ENCODE measurements around the gene TMC1. TPM values are rescaled to one million over a fixed set of nuclear protein-coding genes. Genes with fewer than 3 reads are reported as not detected.
A peak's percentile ranks its signal among the peaks of the same experiment; 100 is the strongest.

The TMC1 gene
- total RNA-seq, 2 donors from 2014 or later: 0.69 to 1.00 TPM

DNA sequence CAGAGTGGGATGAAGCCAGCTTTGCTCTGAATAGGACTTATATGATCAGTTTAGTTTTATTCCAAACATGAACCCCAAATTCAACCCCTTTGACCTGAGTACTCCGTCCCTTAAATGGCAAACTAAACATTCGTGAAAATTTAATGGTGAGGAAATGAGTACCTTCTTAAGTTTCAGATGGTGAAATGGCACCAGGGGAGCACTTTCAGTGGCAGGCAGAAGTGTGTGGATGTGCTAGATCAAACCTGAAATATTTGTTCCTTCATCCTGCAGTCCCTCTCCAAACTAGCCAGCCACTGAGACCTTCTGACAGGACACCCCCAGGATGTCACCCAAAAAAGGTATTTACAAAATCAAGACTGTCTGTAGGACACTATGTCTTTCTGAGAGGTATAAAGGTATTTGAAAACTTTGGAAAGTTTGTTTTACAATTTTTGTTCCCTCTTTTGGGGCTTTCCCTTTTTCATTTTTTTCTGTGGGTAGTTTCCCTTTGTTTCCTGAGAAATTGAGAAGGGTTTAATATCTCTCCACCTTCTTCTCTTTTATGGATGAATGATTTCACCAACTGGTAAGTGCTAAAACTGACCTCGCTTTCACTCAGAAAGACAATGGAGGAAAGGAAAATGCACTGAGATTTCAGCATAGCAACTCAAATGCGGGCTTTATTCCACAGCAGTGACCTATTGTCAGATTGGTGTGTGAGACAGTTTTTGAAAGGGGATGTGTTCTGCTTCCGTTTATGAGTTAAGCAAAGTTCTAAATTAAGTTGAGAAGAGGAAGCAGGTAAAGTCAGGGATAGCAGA is 127.1 kb downstream of the TMC1 start:
- intact Hi-C loops (cut with DNase I): no loop called here
- DNase-seq (ENCODE audit: low spot score): no peak

GRCh38 chr9:72649127-72649442 is 127.7 kb downstream of the TMC1 start:
- DNase-seq (ENCODE audit: low spot score): no peak
- intact Hi-C loops (cut with DNase I): no loop called here

GRCh38 chr9:72650206-72650605 is 128.8 kb downstream of the TMC1 start:
- no peak for DNase-seq (ENCODE audit: low spot score)
- intact Hi-C loops (cut with DNase I): no loop called here

GRCh38 chr9:72656021-72656420 is 134.6 kb downstream of the TMC1 start:
- intact Hi-C loops (cut with DNase I): no loop called here
- DNase-seq (ENCODE audit: low spot score): no peak

- intact Hi-C loops (cut with DNase I): no loop called here
Observed at GRCh38 chr9:72657023-72657422, 135.6 kb downstream of the TMC1 start.

GRCh38 chr9:72658703-72659102 is 137.3 kb downstream of the TMC1 start:
- DNase-seq (ENCODE audit: low spot score): no peak
- intact Hi-C loops (cut with DNase I): no loop called here

More at GRCh38 chr9:72657023-72657422, 135.6 kb downstream of the TMC1 start:
- DNase-seq (ENCODE audit: low spot score): no peak

- no peak for DNase-seq (ENCODE audit: low spot score)
- intact Hi-C loops (cut with DNase I): no loop called here
Observed at GRCh38 chr9:72661401-72662135, 140.2 kb downstream of the TMC1 start.

- intact Hi-C loops (cut with DNase I): no loop called here
- DNase-seq (ENCODE audit: low spot score): no peak
Observed at GRCh38 chr9:72665421-72665820, 144.0 kb downstream of the TMC1 start.

DNA sequence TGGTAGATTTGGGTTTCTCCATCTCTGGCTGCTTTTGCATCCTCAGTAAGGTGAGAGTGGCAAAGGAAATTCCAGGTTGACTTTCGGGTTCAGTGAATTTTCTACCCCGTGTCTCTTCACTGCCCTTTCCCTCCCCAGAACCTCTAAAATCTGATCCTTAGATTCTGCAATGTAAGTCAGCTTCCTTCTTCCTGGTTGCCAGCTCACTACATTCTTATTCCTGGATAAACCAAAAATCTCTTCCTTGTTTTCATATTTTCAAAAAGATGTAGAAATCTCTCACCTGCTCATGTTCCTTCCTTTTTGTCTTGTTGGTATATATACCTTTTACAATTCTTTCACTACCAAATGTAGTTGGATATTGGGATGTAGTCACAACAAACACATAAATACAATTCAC is 145.8 kb downstream of the TMC1 start:
- intact Hi-C loops (cut with DNase I): no loop called here
- DNase-seq (ENCODE audit: low spot score): no peak

GRCh38 chr9:72674961-72675360 is 153.6 kb downstream of the TMC1 start:
- intact Hi-C loops (cut with DNase I): no loop called here
- DNase-seq (ENCODE audit: low spot score): no peak

DNA sequence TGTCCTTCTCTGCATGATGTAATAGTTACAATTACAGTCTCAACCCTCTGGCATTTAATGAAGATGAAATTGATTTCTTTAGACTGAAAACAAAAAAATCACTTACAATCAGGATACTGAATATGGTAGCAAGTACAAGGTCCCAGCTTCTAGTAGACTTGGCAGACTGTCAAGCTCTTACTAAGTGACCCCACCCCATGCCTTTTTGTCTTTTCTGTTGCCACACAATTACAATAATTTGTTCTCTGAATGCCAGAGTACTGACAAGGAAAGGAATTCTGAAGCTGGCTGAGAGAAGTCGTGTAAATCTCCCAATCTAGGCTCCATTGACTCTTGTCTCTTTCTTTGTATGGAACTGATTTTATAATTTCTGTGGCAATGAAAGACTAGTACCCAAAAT is 154.2 kb downstream of the TMC1 start:
- intact Hi-C loops (cut with DNase I): no loop called here
- DNase-seq (ENCODE audit: low spot score): no peak

GRCh38 chr9:72680593-72681282 is 159.3 kb downstream of the TMC1 start:
- intact Hi-C loops (cut with DNase I): no loop called here
- no peak for DNase-seq (ENCODE audit: low spot score)

DNA sequence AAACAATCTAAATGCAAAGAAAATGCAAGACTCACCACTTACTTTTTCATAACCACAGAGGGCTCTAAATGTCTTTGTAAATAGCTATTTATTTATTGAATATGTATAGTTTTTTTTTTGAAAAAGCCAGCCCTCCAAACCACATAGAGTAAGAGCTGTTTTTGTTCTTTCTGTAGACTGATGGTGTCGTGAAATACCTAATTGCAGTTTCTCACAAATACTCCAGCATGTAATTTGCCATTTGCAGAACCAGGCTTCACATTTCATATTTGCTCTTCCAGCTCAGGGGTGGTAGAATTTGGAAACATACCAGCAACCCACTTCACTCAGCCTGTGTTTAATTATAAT is 159.8 kb downstream of the TMC1 start:
- intact Hi-C loops (cut with DNase I): no loop called here
- DNase-seq (ENCODE audit: low spot score): no peak

GRCh38 chr9:72684615-72685014 is 163.2 kb downstream of the TMC1 start:
- intact Hi-C loops (cut with DNase I): no loop called here

DNA sequence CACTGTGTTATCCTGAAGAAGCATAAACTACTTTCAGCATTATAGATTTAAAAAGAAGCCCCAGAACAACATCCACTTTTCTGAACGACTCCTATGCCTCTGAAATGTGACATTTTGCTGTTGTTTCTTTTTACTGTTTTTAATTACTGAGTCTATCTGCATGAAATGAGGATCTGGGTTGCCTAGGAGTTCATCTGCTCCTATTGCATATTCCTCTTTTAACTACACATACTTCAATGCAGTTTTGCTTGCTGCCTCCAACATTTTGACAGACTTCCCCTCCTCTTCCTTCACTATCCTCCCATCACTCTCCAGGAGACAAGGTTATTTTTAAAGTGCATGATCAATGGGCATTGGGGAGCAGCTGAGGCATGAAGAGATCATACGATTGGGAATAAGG is 164.5 kb downstream of the TMC1 start:
- intact Hi-C loops (cut with DNase I): no loop called here
- no peak for DNase-seq (ENCODE audit: low spot score)

More at GRCh38 chr9:72684615-72685014, 163.2 kb downstream of the TMC1 start:
- DNase-seq (ENCODE audit: low spot score): no peak

DNA sequence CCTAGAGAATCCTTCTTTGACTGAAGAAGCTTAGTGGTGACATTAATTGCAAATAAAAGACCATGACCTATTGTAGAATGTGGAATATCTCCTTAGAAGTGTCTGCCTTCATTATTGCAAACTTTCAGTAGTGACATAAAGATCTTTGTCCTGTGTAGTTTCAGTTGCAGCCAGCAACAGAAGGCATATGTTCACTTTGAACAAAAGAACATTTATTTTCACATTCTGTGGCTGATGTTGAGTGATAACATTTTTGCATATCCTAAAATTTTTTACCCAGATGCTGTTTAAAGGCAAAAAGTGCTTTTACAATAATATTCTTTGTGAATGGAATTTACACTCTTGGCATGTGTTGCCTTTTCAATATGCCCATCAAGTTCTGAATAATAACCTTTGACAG is 165.9 kb downstream of the TMC1 start:
- intact Hi-C loops (cut with DNase I): no loop called here
- no peak for DNase-seq (ENCODE audit: low spot score)

DNA sequence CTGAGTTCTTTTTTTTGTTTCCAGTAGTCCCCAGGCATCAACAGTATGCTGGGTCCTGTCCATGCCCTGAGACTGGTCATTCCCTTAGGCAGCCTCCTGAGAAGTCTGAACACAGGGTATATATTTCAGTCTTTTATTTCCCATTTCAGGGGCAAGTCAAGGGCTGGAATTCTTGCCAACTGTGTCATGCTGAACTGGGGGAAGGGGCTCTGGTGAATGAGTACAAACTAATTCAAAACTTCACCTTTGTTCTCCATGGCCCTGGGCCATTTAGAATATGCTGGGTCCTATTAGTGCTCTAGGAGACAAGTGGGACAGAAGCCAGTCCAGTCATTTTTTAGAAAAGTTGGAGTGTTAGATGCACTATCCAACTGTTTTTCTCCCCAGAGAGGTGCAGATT is 170.3 kb downstream of the TMC1 start:
- no peak for DNase-seq (ENCODE audit: low spot score)
- intact Hi-C loops (cut with DNase I): no loop called here

DNA sequence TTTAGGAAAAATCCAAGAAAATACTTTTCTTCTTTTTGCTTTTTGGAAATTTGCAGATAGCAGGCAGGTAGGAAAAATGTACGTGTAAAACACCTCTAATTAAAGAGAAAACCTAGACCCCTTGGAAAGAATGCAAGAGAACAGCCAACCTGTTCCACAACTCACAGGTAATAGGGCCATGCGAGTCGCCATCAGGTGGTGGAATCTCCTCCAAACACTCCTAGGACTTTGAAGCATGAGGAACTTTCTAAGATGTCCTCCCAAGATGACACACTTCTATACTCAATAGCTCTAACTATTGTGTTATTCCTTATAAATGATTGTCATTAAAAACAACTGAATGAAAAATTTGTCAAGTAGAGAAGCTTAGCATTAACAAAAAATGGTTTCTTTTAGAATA is 174.0 kb downstream of the TMC1 start:
- intact Hi-C loops (cut with DNase I): no loop called here
- no peak for DNase-seq (ENCODE audit: low spot score)

GRCh38 chr9:72696511-72696910 is 175.1 kb downstream of the TMC1 start:
- DNase-seq (ENCODE audit: low spot score): no peak
- intact Hi-C loops (cut with DNase I): no loop called here

- DNase-seq (ENCODE audit: low spot score): no peak
- intact Hi-C loops (cut with DNase I): no loop called here
Observed at GRCh38 chr9:72701510-72701909, 180.1 kb downstream of the TMC1 start.

DNA sequence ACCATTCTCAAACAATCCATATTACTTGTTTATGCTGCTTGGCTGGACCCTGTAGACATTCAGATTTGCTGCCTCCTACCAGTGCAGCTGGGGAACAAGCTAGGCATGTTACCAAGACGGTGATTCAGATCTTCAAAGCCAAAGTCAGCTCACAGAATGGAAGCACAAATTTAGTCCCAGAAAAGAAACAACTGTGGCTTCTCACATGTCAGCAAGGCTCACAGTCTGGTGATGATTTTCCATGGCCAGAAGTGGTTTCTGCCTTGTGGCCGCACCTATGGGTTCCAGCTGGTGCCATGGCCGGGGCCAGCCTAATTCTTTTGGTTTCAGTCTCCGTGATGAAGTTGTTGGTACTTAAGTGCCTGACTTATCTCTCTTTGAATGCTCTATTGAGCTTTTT is 182.2 kb downstream of the TMC1 start:
- peak; percentile 49 for DNase-seq (ENCODE audit: low spot score)
- intact Hi-C loops (cut with DNase I): no loop called here
